HG02970 (cell line): ENCODE measurements around the gene COL23A1.

Source experiments
- ATAC-seq: cut with Tn5 transposase; IDR thresholded peaks from one replicate; pipeline ENCODE4 v1.9.1; 2021; ENCODE audit warnings: mild to moderate bottlenecking, moderate library complexity, moderate number of reproducible peaks; ENCODE audit not compliant: unreplicated experiment, low FRiP score

Gene COL23A1

DNA sequence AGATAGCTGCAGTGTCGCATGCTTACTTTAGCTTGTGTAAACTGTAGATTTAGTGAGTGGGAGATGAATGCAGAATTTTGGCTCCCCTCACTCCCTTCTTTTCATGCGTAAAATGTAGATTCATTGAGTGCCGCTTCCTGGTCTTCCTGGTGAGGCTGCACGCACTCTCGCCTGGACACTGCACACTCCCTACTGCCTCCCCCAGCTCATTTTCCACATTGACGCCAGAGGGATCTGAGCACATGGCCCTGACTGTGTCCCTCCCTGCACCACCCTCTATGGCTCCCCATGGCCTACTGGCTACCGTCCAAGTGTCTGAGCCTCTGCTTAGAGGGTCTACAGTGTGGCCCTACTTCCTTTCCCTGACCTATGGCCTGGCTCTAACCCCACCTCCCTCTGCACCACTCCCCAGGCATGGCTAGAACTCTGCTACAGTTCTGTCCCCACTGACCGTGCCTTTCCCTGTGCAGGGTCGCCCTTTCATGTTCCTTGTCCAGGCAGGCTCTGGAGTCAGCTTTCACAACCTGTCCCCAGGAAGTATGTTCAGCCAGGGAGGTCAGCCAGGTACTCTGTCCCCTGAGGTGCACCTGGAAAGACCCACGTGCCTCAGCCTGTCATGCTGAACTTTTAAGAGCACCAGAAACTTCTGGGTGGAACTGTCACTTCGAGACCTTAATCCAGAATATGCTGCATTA, 160.6 kb downstream of the COL23A1 start:
- ATAC-seq: no peak

DNA sequence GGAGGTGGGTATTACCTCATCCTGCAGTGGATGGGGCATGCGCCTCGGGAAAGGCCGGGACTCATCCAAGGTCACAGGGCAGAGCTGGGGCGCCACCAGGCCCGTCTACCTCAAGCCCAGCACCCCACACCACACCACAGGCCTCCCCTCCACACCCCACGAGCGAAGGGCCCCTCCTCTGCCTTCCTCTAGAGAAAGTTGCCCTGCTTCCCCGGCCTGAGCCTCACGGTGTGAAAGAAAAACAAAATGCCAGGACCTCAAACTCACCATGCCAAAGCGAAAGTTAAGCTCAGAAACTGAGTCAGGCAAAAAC, 161.1 kb downstream of the COL23A1 start:
- no peak for ATAC-seq

DNA sequence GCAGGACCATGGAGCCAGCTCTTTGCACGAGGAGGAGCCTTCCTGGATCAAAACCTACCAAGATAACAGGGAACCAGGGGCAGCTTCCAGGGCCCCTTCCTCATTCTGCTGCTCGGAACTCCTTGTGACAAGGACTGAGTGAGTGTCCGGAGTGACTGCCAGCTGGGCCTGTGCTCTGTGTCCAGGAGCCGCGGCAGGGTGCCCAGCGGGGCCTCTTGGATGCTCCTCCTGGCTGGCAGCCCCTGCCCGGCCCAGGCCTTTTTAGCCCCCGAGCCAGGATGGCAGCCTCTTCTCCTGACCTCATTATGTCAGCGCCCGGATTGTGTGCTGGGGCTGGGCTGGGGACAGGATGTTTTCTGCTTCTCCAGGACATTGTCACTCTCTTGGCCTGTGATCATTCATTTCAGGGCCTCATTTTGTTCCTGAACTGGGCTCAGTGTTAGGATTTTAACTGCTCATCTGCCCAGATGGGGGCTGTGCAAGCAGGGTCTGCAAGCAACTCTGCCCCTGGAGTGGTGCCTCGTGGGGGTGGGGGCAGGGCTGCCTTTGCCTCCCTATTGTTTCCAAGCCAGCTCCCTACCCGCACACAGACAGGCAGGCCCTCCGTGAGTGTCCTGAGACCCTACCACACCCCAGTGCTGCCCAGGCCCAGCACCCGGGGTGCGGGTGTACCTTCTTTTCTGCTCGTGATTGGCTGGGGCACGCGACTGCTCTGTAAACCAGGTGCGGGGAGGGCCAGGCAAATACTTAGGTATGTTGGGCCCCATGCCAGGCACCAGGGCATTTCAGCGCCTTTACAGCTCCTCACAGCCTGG, 161.6 kb downstream of the COL23A1 start:
- ATAC-seq: no peak

- ATAC-seq: no peak
These were observed 162.5 kb downstream of the COL23A1 start for GRCh38 chr5:178427576-178428197.

DNA sequence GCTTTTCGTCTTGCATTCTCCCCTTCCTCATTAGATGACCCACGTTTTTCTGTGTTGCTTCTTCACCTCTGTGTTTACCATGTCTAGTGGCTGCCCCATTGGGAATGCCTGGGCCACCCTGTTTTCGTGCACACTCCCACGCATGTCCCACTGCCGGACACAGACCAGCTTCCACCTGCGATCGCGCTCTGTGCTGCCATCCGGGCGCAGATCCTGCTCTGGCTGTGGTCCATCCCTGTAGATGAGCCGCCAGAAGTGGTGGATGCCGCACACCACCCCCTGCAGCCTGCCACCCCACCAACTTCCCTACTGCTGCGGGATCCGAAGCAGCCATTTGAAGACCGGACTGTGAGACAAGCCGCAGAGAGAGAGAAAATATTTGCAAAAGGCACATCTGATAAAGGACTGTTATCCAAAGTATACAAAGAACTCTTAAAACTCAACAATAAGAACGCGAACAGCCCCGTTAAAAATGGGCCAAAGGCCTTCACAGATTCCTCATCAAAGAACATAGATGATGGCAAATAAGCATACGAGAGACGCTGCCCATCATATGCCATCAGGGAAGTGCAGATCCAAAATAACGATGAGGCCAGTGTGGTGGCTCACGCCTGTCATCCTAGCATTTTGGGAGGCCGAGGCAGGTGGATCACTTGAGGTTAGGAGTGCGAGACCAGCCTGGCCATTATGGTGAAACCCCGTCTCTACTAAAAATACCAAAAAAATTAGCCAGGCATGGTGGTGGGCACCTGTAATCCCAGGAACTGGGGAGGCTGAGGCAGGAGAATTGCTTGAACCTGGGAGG, 163.7 kb downstream of the COL23A1 start:
- no peak for ATAC-seq

DNA sequence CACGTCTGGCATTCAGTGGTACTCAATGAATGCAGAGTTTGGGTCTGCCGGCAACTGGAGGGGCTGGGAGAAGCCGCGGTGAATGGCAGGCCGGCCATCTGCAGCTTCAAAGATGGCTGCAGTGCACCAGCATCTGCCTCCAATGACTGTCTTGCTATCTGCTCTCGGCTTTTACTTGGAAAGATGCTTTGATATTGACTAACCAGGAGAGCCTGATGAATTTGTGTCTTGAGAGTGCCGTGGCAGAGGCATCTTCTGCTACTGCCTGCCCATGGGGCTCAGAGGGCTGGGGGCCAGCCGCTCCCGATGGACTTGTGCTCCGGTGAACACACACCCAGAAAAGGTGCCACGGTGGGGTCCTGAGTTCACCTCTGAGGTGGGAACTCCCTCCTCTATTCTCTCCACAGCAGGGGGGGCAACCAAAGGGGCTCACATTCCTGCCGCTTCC, 164.5 kb downstream of the COL23A1 start:
- ATAC-seq: no peak

DNA sequence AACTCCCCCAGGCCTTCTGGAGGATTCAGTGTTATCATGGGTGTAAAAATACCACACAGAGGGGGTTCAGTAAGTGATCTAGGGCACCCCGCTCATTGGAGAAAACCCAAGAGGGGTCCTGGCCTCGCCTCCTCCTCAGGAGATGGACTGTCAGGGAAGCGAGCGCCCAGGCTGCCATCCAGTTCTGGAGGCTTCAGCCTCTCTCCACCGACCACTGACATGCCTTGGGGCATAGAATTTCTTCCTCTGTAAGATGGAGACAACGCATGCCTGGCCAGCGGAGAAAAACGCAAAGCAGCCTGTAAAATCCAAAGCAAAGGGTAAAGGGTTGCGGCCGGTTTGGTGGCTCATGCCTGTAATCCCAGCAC, 165.4 kb downstream of the COL23A1 start:
- ATAC-seq: no peak

DNA sequence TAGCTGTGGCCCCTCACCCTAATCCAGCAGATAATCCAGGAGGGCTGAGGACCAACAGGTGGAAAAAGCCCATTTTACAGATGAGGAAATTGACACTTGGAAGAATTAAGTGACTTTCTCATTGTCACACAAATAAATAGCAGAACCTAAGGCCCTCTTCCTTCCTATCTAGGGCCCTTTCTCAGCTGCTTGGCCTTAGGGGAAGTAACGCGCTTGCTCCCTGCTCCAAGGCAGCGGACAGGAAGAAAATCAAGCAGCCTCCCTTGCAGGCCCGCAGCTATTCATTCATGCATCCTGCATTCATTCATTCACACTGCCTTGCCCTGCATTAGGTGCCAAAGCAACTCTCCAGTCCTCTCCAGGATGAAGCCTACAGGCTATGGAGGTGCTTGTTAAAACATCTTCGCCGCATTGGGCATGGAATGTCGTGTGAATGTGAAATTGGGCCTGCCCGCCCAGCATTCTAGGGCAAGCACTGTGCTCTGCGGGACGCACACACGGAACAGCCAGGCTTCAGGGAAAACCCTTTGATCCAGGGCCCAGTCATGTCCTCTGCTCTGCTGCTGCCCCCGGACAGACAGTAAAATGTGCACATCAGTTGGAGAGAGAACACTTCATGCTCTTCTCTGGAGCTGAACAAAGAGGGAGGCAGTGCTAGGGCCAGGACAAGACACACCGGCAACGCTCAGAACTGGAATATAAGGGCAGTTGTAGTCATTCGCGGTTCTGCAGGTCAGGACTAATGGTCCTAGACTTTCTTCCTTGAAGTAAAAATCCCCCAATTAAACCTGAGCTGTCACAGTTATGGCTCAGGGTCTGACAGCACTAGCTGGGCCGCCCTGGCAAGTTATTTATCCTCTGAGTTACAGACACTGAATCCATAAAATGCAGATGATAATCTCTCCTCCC, 166.0 kb downstream of the COL23A1 start:
- no peak for ATAC-seq

DNA sequence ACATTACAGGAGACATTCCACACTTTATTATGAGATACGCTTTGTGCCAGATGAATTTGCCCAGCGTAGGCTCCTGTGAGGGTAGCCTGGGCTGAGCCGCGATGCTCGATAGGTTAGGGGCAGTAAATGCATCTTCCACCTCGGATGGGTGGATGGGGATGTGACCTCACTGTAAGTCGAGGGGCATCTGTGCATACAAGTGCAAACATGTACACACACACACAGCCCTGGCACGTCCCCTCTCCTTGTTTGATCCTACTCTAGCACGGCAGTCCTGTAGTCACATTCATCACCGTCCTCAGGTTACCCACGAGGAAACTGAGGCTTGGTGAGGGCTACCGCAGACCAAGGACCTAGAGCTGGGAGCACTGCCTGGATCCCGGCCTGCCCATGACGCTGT, 166.8 kb downstream of the COL23A1 start:
- ATAC-seq: no peak

GRCh38 chr5:178422400-178422775, 167.8 kb downstream of the COL23A1 start:
- ATAC-seq: no peak

DNA sequence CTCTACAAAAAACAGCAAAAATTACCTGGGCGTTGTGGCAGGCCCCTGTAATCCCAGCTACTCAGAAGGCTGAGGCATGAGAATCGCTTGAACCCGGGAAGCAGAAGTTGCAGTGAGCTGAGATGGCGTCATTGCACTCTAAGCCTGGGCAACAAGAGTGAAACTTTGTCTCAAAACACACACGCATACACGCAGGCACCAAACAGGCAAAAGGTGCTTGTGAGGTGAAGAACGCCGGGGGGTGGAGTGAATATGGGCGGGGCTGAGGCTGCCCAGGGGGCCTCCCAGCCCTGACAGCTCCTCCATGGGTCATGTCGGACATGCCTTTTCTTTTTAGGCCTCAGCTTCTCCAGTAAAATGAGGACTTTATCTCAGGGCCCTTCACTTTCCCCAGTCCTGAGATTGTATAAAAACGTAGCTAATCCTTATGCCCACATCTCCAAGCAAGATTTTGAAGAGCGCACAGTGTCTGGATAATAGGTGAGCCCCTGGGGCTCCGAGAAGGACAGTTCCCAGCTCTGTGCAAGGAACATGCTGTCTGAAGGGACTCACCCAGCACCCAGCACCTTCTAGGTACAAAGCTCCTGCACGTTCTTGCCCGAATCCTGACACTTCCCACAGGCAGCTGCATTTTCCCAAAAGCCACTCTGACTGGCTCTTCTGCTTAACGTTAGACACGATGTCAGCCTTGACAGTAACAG, 168.3 kb downstream of the COL23A1 start:
- ATAC-seq: no peak

DNA sequence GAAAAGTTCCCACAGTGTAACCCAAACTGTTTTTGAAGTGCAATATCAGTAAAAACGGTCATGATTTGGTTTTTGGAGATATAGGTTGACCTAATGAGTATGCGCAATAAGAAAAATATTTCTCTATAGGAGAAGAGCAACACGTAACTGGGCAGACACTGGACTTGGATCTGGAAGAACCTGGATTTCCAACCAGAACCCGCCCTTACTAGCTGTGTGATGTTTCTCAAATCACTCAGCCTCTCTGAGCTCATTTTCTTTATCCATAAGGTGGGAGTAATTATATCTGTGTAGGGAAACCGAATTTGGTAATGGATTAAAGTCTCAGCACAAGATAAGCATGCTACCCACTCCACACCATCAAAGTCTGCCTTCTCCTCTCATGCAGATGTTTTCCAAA, 169.1 kb downstream of the COL23A1 start:
- no peak for ATAC-seq

- ATAC-seq: no peak
These were observed 169.8 kb downstream of the COL23A1 start for GRCh38 chr5:178420354-178420781.

GRCh38 chr5:178419651-178420050, 170.5 kb downstream of the COL23A1 start:
- ATAC-seq: no peak

DNA sequence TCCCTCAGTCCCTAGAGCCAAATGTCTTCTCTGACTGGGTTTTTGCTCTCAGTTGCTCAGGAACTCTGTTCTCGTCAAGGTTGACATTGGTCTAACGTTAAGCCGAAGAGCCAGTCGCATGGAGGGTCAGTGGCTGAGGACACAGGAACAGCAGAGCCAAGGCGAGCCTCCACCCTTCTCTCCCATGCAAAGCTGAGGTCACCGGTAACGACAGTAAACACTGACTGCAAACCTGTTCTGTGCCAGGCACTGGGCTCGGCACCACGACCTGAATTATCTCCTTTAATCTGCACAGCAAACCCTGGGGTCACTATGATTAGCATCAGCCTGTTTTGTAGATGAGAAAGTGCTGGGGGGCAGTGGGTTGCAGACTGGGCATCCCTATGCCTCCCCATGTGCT, 171.0 kb downstream of the COL23A1 start:
- no peak for ATAC-seq

DNA sequence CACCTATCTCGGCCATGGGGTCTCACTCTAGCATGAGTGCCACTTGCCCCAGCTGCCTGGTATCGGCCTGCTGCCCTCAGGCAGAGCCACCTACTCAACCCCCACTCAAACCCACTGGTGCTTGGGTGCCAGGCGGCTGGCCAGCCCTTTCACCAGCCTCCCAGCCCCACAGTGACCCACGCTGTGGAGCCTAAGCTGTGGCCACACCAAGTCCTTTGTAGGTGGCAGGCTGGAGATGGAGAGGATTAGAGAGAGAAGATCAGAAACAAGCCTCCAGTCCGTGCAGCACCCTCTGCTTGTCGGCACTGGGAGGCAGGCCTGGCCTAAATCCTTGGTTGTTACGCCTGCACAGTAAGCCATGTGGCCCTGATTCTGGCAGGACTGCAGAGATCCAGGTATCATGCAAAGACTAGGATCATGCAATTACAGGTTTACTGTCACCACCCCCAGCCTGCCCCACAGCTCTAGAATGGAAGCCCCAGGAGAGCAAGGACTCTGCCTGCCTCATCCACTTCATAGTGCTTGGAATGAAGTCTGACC, 171.7 kb downstream of the COL23A1 start:
- no peak for ATAC-seq

DNA sequence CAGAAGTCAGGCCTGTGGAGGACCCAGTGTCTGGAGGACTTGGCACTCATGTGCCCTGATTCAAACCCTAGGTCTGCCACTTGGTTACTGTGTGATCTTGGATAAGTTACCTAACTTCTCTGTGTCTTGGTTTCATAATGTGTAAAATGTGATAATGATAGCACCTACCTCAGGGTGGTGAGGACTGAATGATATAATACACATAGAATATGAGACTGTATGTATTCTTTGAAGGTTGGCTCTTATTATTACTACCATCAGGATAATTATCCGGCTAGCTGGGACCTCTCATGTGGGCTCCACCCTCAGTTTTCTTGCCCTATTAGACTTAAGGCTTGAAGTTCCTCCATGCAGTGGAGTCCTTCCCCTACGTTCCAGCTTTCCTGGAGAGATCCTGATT, 172.2 kb downstream of the COL23A1 start:
- no peak for ATAC-seq

- ATAC-seq: no peak
These were observed 172.8 kb downstream of the COL23A1 start for GRCh38 chr5:178417391-178417811.

- no peak for ATAC-seq
These were observed 173.3 kb downstream of the COL23A1 start for GRCh38 chr5:178416919-178417318.
